HUDEP-2 (cell line): ENCODE data around the gene CNR2.
A peak's percentile ranks its signal among the peaks of the same experiment; 100 is the strongest.
"Not testable (repeated sequence)": the region's sequence is repeated elsewhere in the genome, so short reads cannot be mapped to it uniquely, and the experiment has no call there.

ENCODE experiments used
- DNase-seq, 76 experiments: peaks; one replicate each; lab custom pipeline; 2025; ENCODE audit not compliant: unreplicated experiment in 76 of 76; lab: John Stamatoyannopoulos, UW

The CNR2 gene

DNA sequence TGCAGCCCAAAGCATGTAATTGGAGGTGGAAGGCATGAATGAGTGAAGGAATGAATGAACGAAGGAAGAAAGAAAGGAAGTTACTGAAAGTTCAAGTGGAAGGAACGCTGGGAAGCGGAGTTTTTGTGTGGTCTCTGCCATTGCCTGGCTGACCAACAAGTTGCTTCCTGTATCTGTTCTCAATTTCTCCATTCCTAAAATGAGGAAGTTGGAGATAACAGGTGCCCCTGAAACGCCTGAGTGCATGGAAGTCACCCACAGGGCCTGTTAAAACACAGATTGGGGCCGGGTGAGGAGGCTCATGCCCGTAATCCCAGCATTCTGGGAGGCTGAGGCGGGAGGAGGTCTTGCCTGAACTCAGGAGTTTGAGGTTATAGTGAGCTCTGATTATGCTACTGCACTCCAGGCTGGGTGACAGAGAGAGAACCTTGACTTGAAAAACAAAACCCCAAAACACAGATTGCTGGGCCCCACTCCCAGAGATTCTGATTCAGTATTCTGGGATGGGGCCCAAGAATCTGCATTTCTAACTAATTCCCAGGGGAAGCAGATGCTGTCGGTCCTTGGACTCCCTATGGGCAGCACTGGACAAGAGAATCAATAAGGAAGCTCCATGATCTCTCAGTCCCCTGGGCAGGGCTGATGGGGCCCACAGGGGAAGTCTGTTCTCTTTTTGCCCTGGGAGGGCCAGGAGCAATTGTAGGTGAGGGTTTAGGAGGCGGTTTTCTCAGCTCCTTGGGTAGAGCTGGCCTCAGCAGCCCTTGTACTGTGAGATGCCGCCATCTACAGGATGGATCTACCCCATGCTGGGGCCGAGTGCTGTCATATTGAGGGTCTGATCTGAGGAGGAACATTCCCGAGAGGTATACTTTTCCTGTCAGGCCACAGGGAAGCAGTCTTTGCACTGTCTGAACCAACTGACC, 3.3 kb upstream of the CNR2 start:
- peak in 64 of 76 experiments; percentile 7 to 74 (median 51) for DNase-seq

DNA sequence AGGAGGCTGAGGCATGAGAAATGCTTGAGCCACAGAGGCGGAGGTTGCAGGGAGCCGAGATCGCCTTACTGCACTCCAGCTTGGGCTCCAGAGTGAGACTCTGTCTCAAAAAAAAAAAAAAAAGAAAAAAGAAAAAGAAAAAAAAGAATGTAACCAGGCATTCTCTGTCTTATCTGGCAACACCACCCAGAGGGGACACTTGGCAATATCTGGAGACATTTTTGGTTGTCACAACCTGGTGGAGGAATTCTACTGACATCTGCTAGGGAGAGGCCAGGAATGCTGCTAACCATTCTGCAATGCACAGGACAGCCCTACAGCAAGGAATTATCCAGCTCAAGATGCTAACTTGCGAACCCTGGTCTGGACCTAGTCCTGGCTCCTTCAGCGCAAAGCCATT, 2.3 kb upstream of the CNR2 start:
- no peak for DNase-seq

DNA sequence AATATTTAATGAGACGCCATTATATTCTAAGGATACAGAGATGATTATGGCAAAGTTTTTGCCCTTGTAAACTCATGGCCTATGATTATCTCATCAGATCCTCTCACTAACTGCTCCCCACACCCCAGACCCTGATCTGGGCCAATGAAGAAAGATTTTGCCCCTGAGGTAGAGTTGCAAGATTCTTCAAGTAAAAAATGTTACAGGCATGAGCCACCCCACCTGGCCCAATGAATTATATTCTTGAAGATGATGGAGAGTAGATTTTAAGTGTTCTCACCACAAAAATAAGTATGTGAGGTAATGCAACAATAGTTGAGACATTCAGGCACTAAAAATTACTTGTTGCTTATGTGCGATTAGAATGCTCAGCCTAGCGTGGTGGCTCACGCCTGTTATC, 1.8 kb upstream of the CNR2 start:
- DNase-seq, result no peak

DNA sequence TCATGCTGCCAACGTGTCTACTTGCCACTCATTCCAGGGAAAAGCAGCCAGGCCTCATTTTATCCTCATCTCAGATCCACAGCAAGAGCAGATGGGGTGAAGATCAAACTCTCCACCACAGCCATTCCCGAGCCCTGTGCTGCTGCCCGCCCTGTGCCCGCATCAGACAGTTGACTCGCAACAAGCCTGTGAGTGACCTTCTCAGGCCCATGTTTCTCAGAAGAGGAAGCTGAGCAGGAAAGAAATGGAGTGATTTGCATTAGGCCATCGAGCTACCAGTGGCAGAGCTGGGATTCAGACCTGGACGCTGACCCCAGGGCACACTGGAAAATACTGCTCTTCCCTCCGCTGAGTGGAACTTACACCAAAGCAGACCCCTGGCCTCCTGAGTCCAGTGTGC, 1.2 kb downstream of the CNR2 start:
- no peak for DNase-seq

DNA sequence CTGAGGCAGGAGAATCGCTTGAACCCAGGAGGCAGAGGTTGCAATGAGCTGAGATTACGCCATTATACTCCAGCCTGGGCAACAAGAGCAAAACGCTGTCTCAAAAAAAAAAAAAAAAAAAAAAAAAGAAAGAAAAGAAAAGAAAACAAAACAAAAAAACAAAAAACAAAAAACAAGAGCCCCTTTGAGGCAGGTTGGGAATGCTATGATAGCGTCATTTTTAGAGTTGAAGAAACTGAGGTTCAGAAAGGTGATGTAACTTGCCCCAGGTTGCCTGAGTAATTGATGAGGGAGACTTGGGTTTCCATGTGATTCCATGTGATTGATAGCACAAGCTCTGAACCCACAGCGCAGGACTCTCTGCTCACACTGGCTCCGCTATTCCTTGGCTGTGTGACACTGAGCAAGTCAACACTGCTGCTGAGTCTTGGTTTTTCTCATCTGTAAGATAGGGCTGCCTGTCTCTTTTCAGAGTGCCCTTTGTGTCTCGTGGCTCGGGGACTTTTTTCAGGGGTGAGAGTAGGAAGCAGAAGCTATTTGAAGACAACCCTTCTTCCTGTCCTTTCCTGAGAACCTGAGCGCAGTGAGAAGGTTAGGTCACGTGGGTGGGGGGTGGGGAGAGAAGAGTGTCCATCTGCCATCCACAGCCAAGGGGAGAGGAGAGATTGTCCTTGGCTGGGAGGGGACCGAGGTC, 2.5 kb downstream of the CNR2 start:
- no peak for DNase-seq

DNA sequence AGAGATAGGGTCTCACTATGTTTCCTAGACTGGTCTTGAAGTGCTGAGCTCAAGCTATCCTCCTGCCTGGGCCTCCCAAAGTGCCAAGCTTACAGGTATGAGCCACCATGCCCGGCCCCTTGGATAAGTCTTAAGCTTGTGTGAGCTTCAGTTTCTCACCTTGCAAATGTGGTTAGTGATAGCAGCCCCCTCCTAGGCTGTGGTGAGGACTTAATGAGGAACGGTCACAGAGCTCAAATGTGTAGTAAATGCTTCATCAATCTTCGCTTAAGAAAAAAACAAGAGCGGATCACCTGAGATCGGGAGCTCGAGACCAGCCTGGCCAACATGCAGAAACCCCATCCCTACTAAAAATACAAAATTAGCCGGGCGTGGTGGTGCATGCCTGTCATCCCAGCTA, 3.0 kb downstream of the CNR2 start:
- no peak for DNase-seq

DNA sequence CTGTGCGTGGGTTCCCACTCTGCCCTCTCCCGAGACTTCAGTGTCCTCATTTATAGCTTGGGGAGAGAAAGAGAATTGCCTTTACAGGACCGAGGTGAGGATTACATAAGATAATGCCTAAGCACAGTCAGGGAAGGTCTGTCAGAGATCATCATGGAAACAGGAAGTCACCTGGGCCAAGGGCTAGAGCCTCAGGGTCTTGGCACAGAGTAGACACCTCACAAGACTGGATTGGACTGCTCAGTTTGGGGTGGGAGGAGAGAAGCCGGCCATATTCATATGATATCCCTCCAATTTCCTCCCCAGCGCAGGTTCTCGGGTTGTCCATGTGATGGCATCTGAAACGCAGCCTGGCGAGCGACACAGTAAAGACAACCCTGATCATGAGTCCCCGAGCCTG, 3.8 kb downstream of the CNR2 start:
- DNase-seq, result no peak

DNA sequence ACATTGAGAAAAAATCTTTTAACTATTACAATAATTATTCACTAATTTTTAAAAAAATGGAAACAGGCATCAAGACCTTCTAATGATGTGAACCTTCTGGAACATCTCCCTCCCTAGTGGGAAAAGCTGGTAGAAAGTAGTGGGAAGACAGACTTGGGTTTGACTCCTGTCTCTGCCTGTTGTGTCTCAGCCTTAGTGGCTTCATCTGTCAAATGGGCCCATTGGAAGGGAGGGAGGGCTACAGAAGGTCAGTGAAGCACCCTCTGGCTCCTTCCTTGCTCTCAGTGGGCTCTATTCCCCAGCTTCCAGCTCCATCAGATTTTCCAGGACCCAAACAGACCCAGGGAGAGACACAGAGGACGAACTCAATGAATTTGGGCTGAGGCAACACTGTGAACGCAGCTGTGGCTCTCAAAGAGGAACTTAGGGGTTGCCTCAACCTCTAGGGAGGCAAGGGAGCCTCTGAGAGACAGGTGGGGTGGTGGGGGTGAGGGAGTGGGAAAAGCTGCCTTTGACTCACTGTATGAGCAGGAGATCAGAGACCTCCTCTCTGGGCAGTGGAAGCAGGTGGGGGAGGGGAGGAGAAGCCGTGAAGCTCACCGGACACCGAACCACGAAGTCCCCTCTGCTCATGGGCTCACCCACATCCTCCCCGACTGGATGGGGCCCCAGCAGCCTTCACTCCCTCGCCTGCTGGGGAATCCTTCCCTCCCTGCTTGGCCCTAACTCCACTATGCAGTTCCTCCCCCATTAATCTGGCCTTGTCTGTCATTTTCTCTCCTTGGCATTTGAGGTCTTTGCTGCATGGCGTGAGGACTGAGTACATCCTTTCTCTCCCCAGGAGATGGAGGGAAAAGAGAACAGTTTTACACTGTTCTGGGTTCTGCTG, 4.5 kb downstream of the CNR2 start:
- DNase-seq, result no peak

DNA sequence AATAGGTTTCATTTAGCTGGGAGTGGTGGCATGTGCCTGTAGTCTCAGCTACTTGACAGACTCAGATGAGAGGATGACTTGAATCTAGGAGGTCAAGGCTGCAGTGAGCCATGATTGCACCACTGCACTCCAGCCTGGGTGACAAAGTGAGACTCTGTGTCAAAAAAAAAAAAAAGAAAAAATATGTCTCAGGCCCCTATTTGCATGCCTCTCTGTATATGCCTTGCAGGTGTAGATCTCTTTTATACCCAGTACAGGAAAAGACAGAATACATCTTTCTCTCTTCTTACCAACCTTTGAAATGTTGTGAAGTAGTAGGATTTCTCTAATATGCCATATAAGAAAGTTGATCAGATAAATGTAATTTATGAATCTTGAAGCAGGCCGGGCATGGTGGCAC, 6.4 kb downstream of the CNR2 start:
- DNase-seq, result no peak

DNA sequence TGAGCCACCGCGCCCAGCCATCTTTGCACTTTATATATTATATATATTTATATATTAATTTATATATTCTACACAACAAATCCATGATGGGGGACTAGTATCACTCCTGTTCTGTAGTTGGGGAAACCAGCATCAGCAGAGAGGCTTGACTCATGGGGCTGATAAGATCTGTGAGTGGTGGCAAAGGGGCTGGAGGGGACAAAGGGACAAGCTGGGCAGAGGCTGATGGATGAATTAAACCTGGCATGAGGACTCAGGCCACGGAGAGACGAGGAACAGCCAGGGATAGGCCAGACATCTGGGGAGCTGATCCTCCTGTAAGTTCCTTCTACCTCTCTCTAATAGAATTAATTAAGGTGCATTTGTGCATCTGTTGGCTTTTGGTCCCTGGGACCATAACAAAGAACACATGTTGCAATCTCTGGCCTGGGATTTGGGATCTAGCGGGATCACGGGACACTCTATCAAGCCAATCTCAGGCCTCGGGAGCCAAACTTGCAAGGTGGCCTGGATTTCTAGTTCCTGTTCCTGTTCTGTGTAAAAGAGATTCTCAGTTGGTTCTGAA, 7.6 kb downstream of the CNR2 start:
- no peak for DNase-seq

DNA sequence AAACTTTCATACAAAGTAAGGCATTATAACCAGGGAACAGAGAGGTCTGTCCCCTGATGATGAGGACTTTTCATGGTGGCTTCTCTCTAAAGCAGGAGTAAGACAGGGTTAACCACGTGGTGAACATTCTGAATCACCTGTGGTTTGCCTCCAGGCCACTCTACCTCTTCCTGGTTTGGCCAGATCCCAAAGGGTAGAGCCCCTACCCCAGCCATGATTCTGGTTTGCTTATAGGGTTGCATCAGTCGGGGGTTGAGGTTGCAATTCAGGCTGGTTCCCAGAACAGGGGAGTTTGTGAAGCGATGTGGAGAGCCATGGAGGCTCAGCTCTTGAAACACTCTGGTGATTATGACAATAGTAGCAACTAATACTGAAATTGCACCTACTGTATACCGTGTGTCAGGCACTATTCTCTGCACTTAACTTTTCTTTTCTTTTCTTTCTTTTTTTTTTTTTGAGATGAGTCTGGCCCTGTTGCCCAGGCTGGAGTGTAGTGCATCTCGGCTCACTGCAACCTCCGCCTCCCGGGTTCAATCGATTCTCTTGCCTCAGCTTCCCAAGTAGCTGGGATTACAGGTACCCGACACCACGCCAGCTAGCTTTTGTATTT, 8.3 kb downstream of the CNR2 start:
- DNase-seq, result no peak

DNA sequence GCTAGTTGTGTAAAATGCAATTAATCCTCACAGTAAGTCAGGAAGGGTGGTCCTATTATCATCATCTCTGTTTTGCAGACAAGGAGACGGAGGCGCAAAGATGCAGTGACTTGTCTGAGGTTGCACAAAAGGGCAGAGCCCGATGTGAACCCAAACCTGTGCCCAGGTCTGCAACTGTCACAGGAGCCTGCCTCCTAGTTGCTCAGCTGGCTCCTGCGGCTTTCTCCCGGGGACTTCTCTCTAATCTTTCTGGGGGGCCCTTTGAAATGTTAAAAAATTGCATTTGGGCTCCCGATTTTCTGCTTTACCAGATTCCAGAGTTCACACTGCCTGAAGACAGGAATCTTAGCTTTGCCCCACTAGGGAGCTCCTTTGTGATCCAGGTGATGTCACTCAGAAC, 9.4 kb downstream of the CNR2 start:
- DNase-seq, result no peak

DNA sequence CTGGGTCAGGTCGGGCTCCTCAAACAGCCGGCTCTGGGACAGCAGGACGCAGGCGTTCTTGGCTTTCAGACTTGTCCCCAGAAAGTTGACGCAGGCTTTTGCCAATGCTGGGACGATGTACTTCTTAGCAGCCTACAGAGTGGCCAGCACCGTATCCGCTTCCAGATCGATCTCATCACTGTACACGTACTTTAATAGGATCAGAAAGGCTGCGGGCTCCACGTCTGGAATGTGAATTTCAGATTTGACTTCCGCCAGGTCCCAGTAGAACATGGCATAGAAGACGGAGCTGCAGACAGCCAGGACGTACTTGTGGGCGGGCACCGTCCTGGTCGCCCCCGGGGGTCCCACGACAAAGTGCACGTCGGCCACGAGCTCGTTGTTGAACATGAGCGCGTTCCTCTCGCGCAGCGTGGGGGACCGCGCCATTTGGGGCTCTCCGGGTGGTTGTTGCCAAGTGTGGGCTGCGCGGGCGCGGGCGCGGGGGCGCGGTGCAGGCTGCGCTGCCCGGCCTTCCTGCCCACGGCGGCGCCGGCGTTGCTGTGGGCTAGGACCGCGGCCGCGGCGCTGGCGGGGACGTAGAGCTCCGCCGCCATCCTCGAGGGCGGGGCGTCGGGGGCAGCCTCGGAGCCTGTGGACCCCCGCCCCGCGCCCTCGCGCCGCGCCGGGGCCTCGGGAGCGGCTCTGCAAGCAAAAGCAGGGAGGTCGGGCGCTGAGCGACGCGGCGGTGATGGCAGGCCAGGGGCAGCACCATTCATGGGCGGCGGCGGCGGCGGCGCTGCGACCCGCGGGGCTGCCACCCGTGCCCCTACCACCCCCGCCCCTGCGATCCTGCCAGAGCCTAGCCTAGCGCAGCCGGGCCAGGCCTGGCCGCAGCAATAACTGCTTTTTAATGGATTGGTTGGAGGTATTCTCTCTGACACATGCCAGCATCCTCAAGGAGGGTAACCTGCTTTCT, 10.6 kb downstream of the CNR2 start:
- DNase-seq, result no peak

DNA sequence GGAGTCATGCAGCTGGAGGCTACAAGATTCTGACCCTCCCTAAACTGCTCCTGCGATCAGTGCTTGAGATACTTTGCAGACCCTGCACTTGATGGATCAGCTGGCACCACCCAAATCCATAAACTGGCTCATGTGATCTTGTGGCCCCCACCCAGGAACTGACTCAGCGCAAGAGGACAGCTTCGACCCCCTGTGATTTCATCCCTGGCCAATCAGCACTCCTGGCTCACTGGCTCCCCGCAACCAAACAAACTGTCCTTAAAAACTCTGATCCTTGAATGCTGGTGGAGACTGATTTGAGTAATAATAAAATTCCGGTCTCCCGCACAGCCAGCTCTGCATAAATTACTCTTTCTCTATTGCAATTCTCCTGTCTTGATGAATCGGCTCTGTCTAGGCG, 13.1 kb downstream of the CNR2 start:
- not testable (repeated sequence) for DNase-seq

DNA sequence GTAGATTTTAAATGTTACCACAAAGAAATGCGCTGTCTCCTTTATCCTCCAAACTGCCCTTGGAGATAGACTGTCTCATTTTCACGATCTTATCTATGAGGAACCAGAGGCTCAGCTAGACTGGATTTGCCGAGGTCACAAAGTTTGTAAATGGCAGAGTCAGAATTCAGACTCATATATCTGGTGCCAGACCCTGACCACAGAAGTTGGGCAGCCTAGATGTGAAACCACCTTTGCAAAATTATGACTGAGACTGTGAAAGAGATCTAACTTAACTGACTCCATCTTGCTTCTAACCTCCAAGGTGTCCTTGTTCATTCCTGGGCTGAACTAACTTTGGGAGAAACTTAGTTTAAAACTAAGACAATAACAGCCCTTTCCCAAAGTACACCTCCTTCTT, 14.1 kb downstream of the CNR2 start:
- peak in 10 of 76 experiments; percentile 7 to 56 (median 33) for DNase-seq

DNA sequence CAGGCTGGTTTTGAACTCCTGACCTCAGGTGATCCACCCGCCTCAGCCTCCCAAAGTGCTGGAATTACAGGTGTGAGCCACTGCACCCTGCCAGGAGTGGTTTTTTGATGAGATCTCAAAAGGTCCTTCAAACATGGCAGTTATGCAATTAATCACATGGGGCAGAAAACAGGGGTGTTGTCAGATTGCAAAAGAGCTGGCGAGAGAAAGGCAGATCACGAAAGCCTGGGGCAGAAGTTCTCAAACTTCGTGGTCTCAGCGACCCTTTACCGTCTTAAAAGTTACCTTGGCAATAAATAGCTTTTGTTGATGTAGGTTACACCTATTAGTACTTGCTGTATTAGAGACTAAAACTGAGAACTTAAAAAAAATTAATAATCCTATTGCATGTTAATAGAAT, 16.1 kb downstream of the CNR2 start:
- no peak for DNase-seq

DNA sequence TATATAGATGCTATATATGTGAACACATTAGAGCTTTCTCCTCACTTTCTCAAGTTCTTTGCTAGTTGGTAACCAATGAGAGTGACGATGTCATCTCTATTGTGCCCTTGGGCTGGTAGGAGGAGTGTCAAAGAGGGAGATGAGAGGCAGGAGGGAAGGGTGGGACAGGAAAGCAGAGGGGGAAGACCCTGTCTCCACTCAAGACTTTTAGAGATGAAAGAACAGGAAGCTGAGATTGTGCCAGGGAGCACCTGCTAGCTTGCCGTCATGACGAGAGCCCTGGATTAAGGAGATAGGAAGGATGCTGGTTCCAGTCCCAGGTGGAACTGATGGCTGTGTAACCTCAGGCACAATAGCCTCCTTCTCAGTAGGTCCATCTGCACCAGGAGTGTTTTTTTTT, 16.7 kb downstream of the CNR2 start:
- DNase-seq, result no peak

DNA sequence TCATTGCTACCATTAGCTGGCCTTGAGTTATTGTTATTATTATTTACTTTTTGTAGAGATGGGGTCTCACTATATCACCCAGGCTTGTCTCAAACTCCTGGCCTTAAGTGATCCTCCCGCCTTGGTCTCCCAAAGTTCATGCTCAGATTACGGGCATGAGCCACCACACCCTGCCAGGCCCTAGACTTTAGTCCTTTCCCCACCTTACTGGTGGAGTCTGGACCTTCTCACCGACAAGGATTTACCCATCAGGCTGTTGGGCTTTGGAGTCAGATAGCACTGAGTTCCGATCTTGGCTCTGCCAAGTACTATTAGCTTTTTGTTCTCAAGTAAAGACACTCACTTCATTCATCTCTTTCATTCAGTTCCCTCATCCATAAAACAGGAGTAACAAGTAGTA, 17.2 kb downstream of the CNR2 start:
- DNase-seq, result no peak

DNA sequence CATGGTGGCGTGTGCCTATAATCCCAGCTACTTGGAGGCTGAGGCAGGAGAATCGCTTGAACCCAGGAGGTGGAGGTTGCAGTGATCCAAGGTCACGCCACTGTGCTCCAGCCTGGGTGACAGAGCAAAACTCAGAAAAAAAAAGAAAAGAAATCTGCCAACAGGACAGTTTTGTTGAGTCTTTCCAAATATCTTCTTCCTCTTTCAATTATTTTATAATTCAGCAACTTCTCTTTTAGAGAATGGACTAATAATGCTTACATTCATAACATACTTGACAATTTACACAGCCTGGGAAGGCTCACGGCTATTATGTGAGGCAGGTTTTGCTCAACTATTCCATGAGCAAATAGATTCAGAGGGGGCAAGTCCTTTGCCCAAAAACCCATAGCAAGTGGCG, 18.1 kb downstream of the CNR2 start:
- DNase-seq, result no peak
